ENCODE results near the gene ABCF2.

DNA sequence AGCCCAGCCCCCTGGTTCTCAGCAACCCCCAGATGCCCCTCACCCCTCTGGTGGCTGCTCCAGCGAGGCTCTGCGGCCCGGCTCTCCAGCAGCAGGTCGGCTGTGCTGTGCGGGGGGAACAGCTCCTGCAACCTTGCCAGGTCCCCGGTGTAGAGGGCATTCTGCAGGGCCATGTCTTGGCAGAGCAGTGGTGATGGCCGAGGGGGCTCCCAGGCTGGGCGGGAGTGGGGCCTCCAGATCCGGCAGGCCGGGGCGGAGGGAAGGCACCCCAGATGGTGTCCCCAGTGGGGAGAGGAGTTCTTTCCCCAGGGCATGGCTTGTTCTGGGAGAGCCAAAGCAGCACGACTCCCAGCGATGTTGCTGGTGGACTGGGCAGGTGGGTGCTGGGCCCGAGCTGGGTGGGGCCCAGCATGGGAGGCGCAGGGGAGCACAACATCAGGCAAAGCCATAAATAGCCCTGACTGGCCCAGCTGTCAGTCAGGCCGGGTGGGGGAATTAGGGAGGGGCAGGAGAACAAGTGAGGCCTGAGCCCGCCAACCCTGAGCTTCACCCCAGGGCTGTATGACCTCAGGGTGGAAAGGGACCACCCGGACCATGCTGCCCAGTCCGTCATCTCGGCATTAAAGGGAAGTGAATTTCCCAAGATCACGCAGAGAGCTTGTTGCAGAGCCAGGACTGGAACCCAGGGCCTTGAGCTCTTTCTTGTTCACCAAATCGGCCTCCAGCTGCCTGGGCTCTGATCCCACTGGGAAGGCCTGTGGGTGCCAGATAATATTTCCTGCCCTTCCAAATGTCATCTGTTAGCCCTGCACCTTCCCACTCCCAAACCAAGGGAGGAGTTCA, 39.4 kb downstream of the ABCF2 start:
- TF ChIP-seq, protein P1, sequence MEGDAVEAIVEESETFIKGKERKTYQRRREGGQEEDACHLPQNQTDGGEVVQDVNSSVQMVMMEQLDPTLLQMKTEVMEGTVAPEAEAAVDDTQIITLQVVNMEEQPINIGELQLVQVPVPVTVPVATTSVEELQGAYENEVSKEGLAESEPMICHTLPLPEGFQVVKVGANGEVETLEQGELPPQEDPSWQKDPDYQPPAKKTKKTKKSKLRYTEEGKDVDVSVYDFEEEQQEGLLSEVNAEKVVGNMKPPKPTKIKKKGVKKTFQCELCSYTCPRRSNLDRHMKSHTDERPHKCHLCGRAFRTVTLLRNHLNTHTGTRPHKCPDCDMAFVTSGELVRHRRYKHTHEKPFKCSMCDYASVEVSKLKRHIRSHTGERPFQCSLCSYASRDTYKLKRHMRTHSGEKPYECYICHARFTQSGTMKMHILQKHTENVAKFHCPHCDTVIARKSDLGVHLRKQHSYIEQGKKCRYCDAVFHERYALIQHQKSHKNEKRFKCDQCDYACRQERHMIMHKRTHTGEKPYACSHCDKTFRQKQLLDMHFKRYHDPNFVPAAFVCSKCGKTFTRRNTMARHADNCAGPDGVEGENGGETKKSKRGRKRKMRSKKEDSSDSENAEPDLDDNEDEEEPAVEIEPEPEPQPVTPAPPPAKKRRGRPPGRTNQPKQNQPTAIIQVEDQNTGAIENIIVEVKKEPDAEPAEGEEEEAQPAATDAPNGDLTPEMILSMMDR (conservative IDR thresholded peaks at IDR 0.05; ENCODE audit: low read depth, low read length): no peak
- no peak for TF ChIP-seq EZH2 (IDR thresholded peaks at IDR 0.05; ENCODE audit: borderline replicate concordance, low read depth, low read length, poor library complexity, severe bottlenecking)

Measured in A673 (cell line).